Peyer's patch (tissue), 4 donors: Measurements from ENCODE around the gene TUBGCP3. TPM values are rescaled to one million over a fixed set of nuclear protein-coding genes. Genes with fewer than 3 reads are reported as not detected.
"Not testable (repeated sequence)": the region's sequence is repeated elsewhere in the genome, so short reads cannot be mapped to it uniquely, and the experiment has no call there.

Source experiments
- DNase-seq, 3 donors: peaks; one replicate each; pipeline ENCODE4 v3.0.0-alpha.2; 2017 to 2019
- H3K27ac ChIP-seq, 4 donors: fragments of 200-600 bp; sonication (generic); one replicate each; pipeline ENCODE4 v1.5.1; 2016 to 2019
- H3K27me3 ChIP-seq, 2 donors: fragments of 200-600 bp; sonication (generic); one replicate each; pipeline ENCODE4 v1.5.1; 2019
- H3K36me3 ChIP-seq, 3 donors: fragments of 200-600 bp; sonication (generic); one replicate each; pipeline ENCODE4 v1.5.1; 2016 to 2019
- H3K4me1 ChIP-seq, 4 donors: fragments of 200-600 bp; sonication (generic); one replicate each; pipeline ENCODE4 v1.5.1; 2016 to 2019
- H3K4me3 ChIP-seq, 4 donors: fragments of 200-600 bp; sonication (generic); 1 replicate in 3 of 4; 2 replicates in 1 of 4; pipeline ENCODE4 v1.5.1; 2016 to 2019; ENCODE audit warnings: mild to moderate bottlenecking in 1 of 4
- H3K9me3 ChIP-seq, 4 donors: fragments of 200-600 bp; sonication (generic); one replicate each; pipeline ENCODE4 v1.5.1; 2016 to 2019; ENCODE audit warnings: mild to moderate bottlenecking in 1 of 4
- CTCF ChIP-seq, 6 experiments: fragments of 450-650 bp in 4 of 6; fragments of 200-600 bp in 2 of 6; sonication (generic) in 1 of 6; IDR thresholded peaks; one replicate each; pipeline ENCODE4 v1.5.1; 2017 to 2019; ENCODE audit warnings: antibody characterized with exemption in 6 of 6, mild to moderate bottlenecking in 3 of 6, moderate library complexity in 1 of 6
- POLR2A ChIP-seq, 2 donors: fragments of 450-650 bp; IDR thresholded peaks; one replicate each; pipeline ENCODE4 v1.5.1; 2017; ENCODE audit warnings: antibody characterized with exemption in 2 of 2, mild to moderate bottlenecking in 2 of 2, moderate library complexity in 2 of 2
- total RNA-seq, 4 donors: library from RNA; depleted of rRNA; stranded (reverse); fragments of >200 nt; gene quantifications; one replicate each; pipeline ENCODE4 v1.1.0, GENCODE V29; 2016

The TUBGCP3 gene
- total RNA-seq, 4 donors from 2014 or later: 32.2 to 75.9 (median 43.6) TPM

GRCh38 chr13:112634102-112634501 is 46.1 kb upstream of the TUBGCP3 start:
- Histone ChIP-seq H3K36me3 (no peaks in the 10 kb centered on the region), H3K27ac (no peak overlapping the region), H3K4me3 (no peak overlapping the region), H3K4me1 (no peaks in the 10 kb centered on the region), H3K9me3 (no peaks in the 10 kb centered on the region), H3K27me3 (no peaks in the 10 kb centered on the region)
- no peak for DNase-seq
- TF ChIP-seq POLR2A (IDR thresholded peaks at IDR 0.05) (no peak), CTCF (IDR thresholded peaks at IDR 0.05) (no peak)

- H3K27ac ChIP-seq, H3K4me3 ChIP-seq, H3K27me3 ChIP-seq, DNase-seq, H3K36me3 ChIP-seq, H3K4me1 ChIP-seq, H3K9me3 ChIP-seq: not testable (repeated sequence)
Observed at GRCh38 chr13:112630226-112630625, 42.3 kb upstream of the TUBGCP3 start.

- no peaks in the 10 kb centered on the region for H3K9me3 ChIP-seq
- TF ChIP-seq POLR2A (IDR thresholded peaks at IDR 0.05): no peak
- no peak for TF ChIP-seq CTCF (IDR thresholded peaks at IDR 0.05)
- H3K4me3 ChIP-seq: no peak overlapping the region
- DNase-seq: no peak
- H3K36me3 ChIP-seq: no peaks in the 10 kb centered on the region
- no peaks in the 10 kb centered on the region for H3K27me3 ChIP-seq
- no peaks in the 10 kb centered on the region for H3K4me1 ChIP-seq
- no peak overlapping the region for H3K27ac ChIP-seq
Observed at GRCh38 chr13:112629161-112629560, 41.2 kb upstream of the TUBGCP3 start.

GRCh38 chr13:112627613-112628012 is 39.7 kb upstream of the TUBGCP3 start:
- H3K27ac ChIP-seq, H3K4me1 ChIP-seq, H3K36me3 ChIP-seq, H3K9me3 ChIP-seq, H3K27me3 ChIP-seq, DNase-seq, H3K4me3 ChIP-seq: not testable (repeated sequence)

GRCh38 chr13:112627161-112627560 is 39.2 kb upstream of the TUBGCP3 start:
- TF ChIP-seq CTCF (IDR thresholded peaks at IDR 0.05) (no peak), POLR2A (IDR thresholded peaks at IDR 0.05) (no peak)
- Histone ChIP-seq H3K4me1 (no peaks in the 10 kb centered on the region), H3K36me3 (no peaks in the 10 kb centered on the region), H3K27me3 (no peaks in the 10 kb centered on the region), H3K27ac (no peak overlapping the region), H3K4me3 (no peak overlapping the region), H3K9me3 (no peaks in the 10 kb centered on the region)
- no peak for DNase-seq

GRCh38 chr13:112626761-112627160 is 38.8 kb upstream of the TUBGCP3 start:
- Histone ChIP-seq H3K27me3 (no peaks in the 10 kb centered on the region), H3K4me1 (no peaks in the 10 kb centered on the region), H3K9me3 (no peaks in the 10 kb centered on the region), H3K27ac (no peak overlapping the region), H3K36me3 (no peaks in the 10 kb centered on the region), H3K4me3 (no peak overlapping the region)
- TF ChIP-seq POLR2A (IDR thresholded peaks at IDR 0.05) (no peak), CTCF (IDR thresholded peaks at IDR 0.05) (no peak)
- no peak for DNase-seq

- Histone ChIP-seq H3K4me1 (no peaks in the 10 kb centered on the region), H3K27ac (no peak overlapping the region), H3K27me3 (no peaks in the 10 kb centered on the region), H3K9me3 (no peaks in the 10 kb centered on the region), H3K36me3 (no peaks in the 10 kb centered on the region), H3K4me3 (no peak overlapping the region)
- DNase-seq: no peak
- TF ChIP-seq POLR2A (IDR thresholded peaks at IDR 0.05) (no peak), CTCF (IDR thresholded peaks at IDR 0.05) (no peak)
Observed at GRCh38 chr13:112626124-112626523, 38.2 kb upstream of the TUBGCP3 start.
